DOHH2 (cell line): ENCODE measurements around the gene SEC24A.

Experiments used
- CTCF ChIP-seq: fragments of 200-600 bp; sonication (generic); IDR thresholded peaks from one replicate; pipeline ENCODE4 v1.5.1; 2014; ENCODE audit warnings: antibody characterized with exemption, mild to moderate bottlenecking, low read depth, low read length; ENCODE audit not compliant: poor library complexity, severe bottlenecking
- EZH2phosphoT487 ChIP-seq: fragments of 200-600 bp; sonication (generic); IDR thresholded peaks from 2 replicates; pipeline ENCODE4 v1.6.1; 2017; ENCODE audit warnings: borderline replicate concordance, mild to moderate bottlenecking, antibody characterized with exemption, low read length, moderate library complexity, mixed read lengths

DNA sequence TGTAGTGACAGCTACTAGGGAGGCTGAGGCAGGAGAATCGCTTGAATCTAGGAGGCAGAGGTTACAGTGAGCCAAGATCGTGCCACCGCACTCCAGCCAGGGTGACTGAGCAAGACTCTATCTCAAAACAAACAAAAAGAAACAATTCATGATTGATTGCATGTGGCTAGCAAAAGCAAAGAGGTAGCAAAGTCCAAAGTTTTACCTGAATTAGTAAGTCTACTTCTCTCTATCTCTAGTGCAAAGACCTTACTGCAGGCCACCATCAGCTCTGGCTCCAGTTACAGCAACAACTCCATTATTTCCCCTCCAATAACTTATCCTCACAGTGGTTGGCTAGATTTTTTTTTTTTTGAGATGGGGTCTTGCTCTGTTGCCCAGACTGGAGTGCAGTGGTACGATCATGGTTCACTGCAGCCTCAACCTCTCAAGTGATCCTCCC, 9.8 kb upstream of the SEC24A start:
- TF ChIP-seq CTCF (no peak), EZH2phosphoT487 (no peak)
